HG03097 (cell line): Measurements from ENCODE around the gene PPP1R12B.
"Not testable (repeated sequence)": the region's sequence is repeated elsewhere in the genome, so short reads cannot be mapped to it uniquely, and the experiment has no call there.

Experiments
- ATAC-seq: cut with Tn5 transposase; IDR thresholded peaks from one replicate; pipeline ENCODE4 v1.9.1; 2021; ENCODE audit not compliant: unreplicated experiment, low FRiP score

PPP1R12B gene

DNA sequence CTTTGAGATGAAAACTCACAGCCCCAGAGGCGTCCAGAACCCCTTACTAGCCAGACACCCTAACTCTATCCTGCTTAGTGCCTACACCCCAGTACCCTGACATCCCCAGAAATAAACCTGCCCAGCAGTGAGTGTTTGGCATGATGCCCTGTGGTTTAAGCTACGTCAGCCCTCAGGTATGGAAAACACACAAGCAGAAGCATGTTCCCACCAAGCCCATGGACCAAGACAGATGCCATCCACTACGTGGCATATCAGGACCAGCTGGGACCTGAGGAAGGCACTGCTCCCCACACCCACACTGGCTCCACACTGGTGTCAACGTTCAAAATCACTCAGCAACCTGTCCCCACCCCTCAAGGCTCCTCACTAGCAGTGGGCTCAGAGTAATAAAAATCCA is 245.3 kb downstream of the PPP1R12B start:
- ATAC-seq = no peak

DNA sequence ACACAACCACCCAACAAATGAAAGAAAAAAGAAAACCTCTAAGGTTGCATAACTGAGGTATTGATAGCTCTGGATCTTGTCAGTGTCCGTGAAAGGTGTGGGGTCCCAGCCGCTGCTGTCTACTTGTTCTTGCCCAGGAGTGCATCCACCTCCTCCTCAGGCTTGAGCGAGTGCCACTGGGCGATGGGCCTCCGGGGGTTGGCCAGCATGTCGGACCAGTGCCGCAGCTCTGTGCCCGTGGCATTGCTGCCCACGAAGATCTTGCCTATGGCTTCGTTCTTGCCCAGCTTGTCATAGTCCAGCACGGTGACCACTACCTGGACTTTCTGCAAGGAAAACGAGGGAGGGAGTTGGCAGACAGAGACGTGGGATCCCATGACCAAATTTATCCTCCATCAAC is 248.1 kb downstream of the PPP1R12B start:
- no peak for ATAC-seq

DNA sequence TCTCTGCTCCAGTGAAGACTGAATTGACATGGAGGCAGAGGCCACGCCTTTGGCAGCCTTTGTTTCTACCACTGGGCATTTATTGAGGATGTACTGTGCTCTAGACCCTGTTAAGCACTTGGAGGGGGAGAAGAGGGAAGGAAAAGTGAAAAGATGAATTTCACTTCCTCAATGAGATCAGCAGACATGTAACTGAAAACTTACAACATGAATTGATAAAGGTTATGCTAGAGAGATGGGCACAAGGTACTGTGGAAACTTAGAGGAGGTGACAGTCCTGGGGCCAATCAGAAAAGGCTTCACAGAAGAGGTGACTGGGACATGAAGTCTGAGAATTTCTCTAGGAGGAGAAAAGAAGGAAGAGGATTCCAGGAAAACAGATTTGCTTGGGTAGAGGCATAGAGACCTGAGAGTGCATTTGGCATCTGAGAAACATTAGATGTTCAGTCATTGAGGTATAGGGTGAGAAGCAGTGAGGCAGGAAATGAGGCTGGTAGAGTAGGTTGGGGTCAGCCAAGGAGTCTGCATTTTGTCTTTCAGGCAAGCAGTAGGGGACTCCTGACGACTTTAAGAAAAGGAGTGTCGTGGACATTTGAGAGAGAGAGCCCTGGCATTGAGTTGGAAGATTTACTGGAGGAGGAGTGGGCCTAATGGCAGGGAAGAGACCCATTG is 248.7 kb downstream of the PPP1R12B start:
- ATAC-seq = no peak

GRCh38 chr1:202599669-202600431 is 251.4 kb downstream of the PPP1R12B start:
- ATAC-seq = no peak

- ATAC-seq = no peak
These were observed 252.0 kb downstream of the PPP1R12B start for GRCh38 chr1:202600432-202601041.

GRCh38 chr1:202603435-202603834 is 254.9 kb downstream of the PPP1R12B start:
- no peak for ATAC-seq

- no peak for ATAC-seq
These were observed 257.0 kb downstream of the PPP1R12B start for GRCh38 chr1:202605515-202605914.

GRCh38 chr1:202612036-202612435 is 263.5 kb downstream of the PPP1R12B start:
- ATAC-seq = not testable (repeated sequence)

DNA sequence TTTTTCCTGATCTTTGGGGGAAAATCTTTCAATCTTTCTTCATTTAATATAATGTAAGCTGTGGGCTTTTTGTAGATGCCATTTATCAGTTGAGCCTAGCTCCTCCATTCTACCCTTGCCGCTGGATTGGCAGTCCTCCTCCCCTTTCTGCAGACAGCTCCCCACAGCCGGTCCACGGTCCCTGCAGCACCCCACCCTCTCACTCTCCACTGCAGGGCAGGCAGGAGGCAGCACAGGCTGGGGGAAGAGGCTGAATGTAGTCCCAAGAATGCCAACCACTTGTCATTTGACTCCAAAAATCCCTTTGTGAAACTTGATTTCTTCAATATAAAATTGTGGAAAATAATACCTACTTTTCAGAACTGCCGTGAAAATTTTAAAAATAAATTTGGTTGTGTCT is 265.1 kb downstream of the PPP1R12B start:
- ATAC-seq = no peak

DNA sequence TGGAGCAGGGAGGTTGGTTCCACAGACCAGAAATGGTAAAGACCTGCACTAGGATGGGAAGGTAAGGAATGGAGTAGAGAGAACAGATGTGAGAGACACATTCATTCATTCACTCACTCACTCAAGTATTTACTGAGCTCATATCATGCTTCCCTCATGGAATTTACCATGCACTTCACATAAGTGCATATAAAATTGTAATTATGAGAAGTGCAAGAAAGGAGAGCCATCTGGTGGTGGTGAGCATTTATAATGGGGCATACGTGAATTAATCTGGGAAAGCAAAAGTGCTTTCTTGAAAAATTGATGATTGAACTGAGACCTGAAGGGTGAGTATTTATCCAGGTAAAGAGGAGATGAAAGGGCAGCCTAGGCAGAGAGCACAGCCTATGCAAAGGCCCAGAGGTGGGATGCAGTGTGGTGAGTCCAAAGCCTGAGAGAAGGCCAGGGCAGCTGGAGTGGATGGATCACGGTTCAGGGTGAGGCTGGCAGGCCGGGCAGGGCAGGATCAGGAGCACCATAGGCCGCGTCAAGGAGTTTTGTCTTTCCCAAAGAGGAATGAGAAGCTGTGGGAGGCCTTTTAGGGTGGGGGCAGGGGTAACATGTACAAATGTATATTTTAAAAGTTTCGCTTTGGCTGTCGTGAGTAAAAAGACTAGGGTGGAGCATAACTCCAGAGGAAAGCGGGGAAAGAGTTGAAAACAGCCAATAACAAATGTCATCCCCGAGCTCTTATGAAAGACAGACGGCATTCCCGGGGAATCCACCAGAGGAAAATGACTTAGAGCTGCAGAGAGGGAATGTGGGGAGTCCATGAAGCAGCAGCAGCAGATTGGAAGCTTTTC is 266.1 kb downstream of the PPP1R12B start:
- ATAC-seq = not testable (repeated sequence)

GRCh38 chr1:202615208-202615500 is 266.7 kb downstream of the PPP1R12B start:
- ATAC-seq = not testable (repeated sequence)

DNA sequence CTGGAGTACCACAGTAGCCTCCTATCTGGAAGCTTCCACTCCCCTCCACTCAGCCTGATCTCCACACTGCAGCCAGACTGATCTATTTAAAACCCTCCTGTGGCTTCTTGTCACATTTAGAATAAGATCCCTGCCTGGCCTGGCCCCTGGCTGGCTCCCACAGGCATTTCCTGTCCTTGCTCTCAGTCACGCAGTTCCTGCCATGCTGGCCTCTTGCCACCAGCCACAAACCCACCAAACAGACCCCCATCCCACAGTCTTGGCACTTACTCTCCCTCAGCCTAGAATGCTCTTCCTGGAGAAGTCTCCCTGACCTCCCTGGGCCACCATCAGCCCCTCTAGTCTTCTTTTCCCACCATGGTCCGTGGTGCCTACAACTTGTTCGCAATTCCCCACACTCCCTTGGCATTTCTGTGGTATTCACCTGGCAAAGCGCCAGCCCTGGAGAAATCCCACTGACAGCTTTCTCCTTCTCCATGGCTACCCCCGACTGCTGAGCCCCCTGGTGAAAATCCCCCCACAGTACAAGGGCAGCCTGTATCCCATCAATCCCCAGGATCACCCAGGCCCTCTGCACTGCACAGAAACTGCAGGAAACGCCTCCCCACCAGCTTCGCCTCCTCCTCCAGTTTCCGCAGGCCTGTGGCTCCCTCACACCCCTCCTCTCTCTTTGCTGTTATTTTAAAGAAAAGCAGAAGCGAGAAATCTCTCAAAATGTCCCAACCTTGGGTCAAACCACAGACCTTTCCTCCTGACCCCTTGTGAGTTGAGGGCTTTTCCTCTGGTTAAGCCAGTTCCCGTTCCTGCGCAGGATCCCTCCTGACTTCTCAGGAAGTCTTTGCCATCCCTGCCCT is 267.2 kb downstream of the PPP1R12B start:
- peak; percentile 64 for ATAC-seq

DNA sequence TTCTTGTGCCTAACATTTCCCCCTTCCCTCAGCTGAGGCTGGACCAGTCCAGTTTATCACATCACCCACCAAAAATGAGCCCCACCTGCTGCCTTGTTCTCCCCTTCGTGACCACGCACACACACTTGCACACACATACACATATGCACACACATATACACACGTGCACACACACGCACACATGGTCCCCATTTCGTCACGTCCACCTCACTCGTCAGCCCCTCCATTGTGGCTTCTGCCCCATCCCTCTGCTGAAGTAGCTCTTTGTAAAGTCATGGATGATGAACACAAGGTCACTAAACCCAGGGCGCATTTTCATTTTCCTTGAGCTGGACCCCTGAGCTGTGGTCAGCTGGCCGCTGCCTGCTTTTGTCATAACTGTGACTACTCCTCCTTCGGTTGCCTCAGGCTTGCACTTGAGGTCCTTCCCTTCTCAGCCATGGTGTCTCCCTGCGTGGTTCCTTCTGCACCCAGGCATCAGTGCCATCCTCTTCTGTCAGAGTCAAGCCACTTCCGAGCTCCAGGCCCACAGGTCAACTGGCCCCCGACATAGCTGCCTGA is 267.9 kb downstream of the PPP1R12B start:
- no peak for ATAC-seq

GRCh38 chr1:202619012-202619411 is 270.5 kb downstream of the PPP1R12B start:
- not testable (repeated sequence) for ATAC-seq

DNA sequence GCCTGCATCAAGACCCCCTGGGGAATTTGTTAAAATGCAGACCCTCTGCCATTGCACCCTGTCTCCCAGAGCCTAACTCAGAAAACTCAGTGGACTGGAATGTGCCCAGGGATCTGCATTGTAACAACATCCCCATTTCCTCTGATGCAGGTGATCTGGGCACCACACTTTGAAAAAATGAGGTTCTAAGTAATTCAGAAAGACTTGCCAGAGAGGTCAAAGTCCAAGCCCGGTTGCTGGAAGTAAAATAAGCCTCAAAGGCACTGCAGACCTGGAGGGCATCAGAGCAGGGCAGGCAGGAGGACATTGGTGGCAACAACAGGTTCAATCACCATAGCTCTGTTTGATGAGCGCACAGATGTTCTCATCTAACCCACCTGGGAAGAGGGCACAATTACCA is 271.0 kb downstream of the PPP1R12B start:
- ATAC-seq = no peak

DNA sequence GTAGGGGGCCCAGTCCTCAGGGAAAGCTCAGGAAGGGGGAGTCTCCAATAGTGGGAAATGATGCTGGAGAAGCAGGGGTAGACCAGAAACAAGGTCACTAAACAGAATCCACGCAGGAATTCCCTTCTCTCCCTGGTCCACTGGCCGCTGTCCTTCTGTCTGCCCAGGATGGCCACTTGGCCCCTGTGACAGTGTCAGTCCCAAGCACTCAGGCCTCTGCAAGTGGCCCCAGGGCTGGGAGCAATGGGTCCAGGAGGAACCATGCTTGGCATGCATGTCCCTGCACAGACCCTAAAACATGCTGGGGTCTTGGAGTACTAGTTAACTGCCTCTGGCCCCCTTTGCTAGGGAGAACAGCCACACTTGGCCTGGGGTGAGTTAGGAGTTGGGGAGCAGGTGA is 271.5 kb downstream of the PPP1R12B start:
- ATAC-seq = not testable (repeated sequence)

DNA sequence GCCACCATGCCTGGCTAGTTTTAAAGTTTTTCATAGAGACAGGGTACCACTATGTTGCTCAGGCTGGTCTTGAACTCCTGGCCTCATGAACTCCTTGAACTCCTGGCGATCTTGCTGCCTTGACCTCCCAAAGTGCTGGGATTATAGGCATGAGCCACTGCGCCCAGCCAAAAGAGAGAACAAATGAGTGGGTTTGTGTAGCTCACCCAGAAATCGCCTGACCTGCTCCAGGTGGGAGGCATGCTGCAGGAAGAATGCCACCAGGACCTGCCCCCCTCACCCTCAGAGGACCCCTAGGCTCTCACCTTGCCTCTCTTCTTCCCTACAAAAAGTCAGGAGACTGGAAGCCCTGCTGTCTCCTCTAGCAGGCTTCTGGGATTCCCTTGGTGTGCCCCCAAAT is 272.9 kb downstream of the PPP1R12B start:
- no peak for ATAC-seq

GRCh38 chr1:202622388-202622787 is 273.9 kb downstream of the PPP1R12B start:
- ATAC-seq = no peak

- ATAC-seq = no peak
These were observed 274.6 kb downstream of the PPP1R12B start for GRCh38 chr1:202623075-202623474.

DNA sequence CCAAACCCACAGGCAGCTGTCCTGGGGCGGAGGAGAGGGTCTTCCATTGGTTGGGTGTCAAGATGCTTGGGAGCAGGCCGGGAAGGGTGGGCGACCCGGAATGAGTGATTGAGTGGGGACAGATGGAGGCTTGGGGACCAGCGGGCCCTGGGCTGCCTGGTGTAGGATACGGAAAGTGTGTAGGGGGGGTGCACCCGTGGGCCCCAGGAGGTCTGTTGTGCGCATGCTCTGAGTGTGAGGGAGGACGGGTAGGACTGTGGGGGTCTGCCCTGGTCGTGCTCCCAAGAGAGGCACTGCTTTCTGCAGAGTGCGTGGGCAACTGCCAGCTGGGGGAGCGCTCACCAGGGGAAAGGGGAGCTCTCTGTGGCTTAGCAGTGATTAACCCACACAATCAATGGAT is 275.0 kb downstream of the PPP1R12B start:
- not testable (repeated sequence) for ATAC-seq
